Measurements from ENCODE around the gene SLC23A2. TPM values are rescaled to one million over a fixed set of nuclear protein-coding genes. Genes with fewer than 3 reads are reported as not detected.

Gene SLC23A2
- total and polyA plus RNA-seq, 12 donors: 51.0 to 294 (median 145) TPM

- peaks cover 0 to 26% of the 10 kb centered on the region in 2 donors for H3K36me3 ChIP-seq (replicated peaks in 1 of 2)
- H3K27me3 ChIP-seq: no peaks in the 10 kb centered on the region
- H3K27ac ChIP-seq: peak overlapping the region; percentile 47 to 90 (median 83)
- intact Hi-C loops (cut with DNase I): no loop called here
- peaks cover 28 to 74% of the 10 kb centered on the region in 2 donors for H3K4me1 ChIP-seq (replicated peaks in 1 of 2)
- no peaks in the 10 kb centered on the region for H3K9me3 ChIP-seq (replicated peaks in 1 of 3)
- H3K4me3 ChIP-seq: no peak overlapping the region
- TF ChIP-seq CTCF (IDR thresholded peaks at IDR 0.05) (no peak), POLR2A (IDR thresholded peaks at IDR 0.05) (peak in 1 of 2 donors; percentile 73)
- peak; percentile 86 to 97 (median 95) for DNase-seq
- 26 to 27% (median 27%) methylated on average over 13 to 14 of the region's 14 CpGs for WGBS, 4 donors
These were observed 102.7 kb downstream of the SLC23A2 start for GRCh38 chr20:4898282-4899244.

- Histone ChIP-seq H3K4me1 (replicated peaks in 1 of 2) (peaks cover 28 to 76% of the 10 kb centered on the region in 2 donors), H3K27ac (peak overlapping the region in 4 of 5 donors; percentile 47 to 90 (median 84)), H3K27me3 (no peaks in the 10 kb centered on the region), H3K4me3 (no peak overlapping the region), H3K9me3 (replicated peaks in 1 of 3) (no peaks in the 10 kb centered on the region), H3K36me3 (replicated peaks in 1 of 2) (peaks cover 0 to 26% of the 10 kb centered on the region in 2 donors)
- TF ChIP-seq CTCF (IDR thresholded peaks at IDR 0.05) (no peak), POLR2A (IDR thresholded peaks at IDR 0.05) (no peak)
- 62 to 77% (median 74%) methylated on average over 4 of the region's 4 CpGs for WGBS, 4 donors
- DNase-seq: no peak
- intact Hi-C loops (cut with DNase I): no loop called here
These were observed 103.7 kb downstream of the SLC23A2 start for GRCh38 chr20:4897600-4897999.

- intact Hi-C loops (cut with DNase I): no loop called here
- H3K4me3 ChIP-seq: no peak overlapping the region
- H3K9me3 ChIP-seq (replicated peaks in 1 of 3): no peaks in the 10 kb centered on the region
- peaks cover 0 to 20% of the 10 kb centered on the region in 2 donors for H3K36me3 ChIP-seq (replicated peaks in 1 of 2)
- H3K4me1 ChIP-seq (replicated peaks in 1 of 2): peaks cover 28 to 76% of the 10 kb centered on the region in 2 donors
- H3K27me3 ChIP-seq: no peaks in the 10 kb centered on the region
- peak in 1 of 7 donors; percentile 47 for DNase-seq
- peak overlapping the region in 3 of 5 donors; percentile 83 to 90 (median 85) for H3K27ac ChIP-seq
- TF ChIP-seq CTCF (IDR thresholded peaks at IDR 0.05): no peak
- no peak for TF ChIP-seq POLR2A (IDR thresholded peaks at IDR 0.05)
- WGBS, 4 donors: 75 to 83% (median 76%) methylated on average over 4 to 9 of the region's 9 CpGs
These were observed 104.3 kb downstream of the SLC23A2 start for GRCh38 chr20:4896971-4897497.

GRCh38 chr20:4896119-4896702, 105.1 kb downstream of the SLC23A2 start:
- no peaks in the 10 kb centered on the region for H3K9me3 ChIP-seq (replicated peaks in 1 of 3)
- no peaks in the 10 kb centered on the region for H3K27me3 ChIP-seq
- no peak for TF ChIP-seq POLR2A (IDR thresholded peaks at IDR 0.05)
- no peak for TF ChIP-seq CTCF (IDR thresholded peaks at IDR 0.05)
- H3K4me3 ChIP-seq: no peak overlapping the region
- DNase-seq: peak in 1 of 7 donors; percentile 46
- peaks cover 0 to 12% of the 10 kb centered on the region in 2 donors for H3K36me3 ChIP-seq (replicated peaks in 1 of 2)
- H3K27ac ChIP-seq: peak overlapping the region in 3 of 5 donors; percentile 31 to 90 (median 85)
- WGBS, 4 donors: 80 to 87% (median 83%) methylated on average over 8 to 16 of the region's 16 CpGs
- peaks cover 28 to 70% of the 10 kb centered on the region in 2 donors for H3K4me1 ChIP-seq (replicated peaks in 1 of 2)
- intact Hi-C loops (cut with DNase I): no loop called here
